ELR (cell line): ENCODE measurements around the gene PLCH2.
"Not testable (repeated sequence)": the region's sequence is repeated elsewhere in the genome, so short reads cannot be mapped to it uniquely, and the experiment has no call there.

ENCODE experiments used
- DNase-seq: peaks from one replicate; pipeline ENCODE4 v3.0.0-alpha.2; 2015; ENCODE audit warnings: low read depth

Gene PLCH2

DNA sequence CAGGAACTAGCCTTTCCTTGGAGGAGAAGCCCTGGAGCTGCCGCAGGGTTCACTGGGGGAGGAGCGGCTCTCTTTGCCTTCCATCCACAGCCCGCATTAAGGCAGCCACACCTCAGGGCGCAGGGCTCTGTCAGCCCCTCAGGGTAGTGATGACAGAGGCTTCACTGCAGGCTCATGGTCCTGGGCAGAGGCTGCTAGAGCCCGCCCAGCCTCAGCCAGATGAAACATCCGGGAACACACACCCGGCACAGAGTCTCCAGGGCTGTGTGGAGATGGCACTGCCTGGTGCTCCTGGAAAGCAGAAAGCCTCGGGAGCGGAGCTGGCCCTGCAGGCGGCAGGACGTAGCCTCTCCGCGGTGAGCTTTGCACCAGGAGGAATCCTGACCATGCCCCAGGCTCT is 34.3 kb upstream of the PLCH2 start:
- peak; percentile 18 for DNase-seq

DNA sequence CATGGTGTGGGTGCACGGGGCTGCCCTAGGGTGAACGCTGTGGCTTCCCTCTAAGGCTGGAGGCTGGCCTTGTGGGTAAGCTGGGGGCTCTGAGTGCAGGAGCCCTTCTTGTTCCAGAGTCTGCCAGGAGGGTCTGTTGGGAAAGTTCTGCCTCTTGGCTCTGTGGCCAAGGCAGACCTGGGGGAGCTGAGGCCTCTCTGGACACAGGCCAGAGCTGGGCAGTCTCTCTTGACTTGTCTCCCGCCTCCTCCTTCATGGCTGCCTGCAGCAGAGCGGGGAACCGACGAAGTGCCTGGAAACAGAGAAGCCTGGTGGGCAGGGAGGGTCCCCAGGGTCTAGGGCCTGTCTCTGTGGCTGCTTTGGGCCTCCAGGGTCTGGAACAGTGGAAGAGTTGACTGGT is 33.4 kb upstream of the PLCH2 start:
- DNase-seq: no peak

DNA sequence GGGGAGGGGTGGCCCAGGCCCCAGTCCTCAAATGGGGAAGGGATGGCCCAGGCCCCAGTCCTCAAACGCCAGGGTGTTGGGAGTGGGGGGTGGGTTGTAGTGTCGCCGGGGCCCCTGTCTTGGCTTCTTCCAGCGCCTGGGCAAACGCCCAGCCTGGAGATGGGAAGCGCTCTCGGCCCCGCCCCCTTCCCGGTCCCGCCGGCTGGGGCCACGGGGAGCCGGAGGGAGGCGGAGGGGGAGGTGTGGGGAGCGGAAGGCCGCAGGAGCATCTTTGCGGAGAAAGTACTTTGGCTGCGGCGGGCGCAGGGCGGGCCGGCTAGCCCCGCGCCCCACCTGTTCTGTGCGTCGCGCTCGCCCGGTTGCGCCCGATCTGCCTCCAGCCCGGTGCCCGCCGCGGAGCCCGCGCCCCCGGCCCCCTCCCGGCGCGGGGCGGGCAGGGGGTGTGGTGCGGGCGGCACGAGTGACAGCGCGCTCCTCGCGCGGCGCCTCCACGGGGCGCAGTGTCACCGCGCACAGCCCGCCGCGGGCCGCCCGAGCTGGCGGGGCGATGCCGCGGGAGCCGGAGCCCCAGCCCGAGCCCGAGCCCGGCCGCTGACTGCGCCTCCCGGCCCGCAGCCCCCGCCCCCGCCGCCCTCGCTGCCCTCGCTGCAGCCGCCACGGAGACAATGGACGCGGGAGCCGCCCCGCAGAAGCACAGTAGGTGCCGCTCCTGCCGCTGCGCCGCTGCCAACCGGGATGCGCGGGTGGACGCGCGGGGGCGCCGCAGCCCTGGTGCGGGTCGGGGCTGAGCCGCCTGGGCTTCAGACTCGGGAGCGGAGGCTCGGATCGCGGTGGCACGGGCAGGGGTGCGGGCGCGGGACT is 32.6 kb upstream of the PLCH2 start:
- peak; percentile 25 for DNase-seq

DNA sequence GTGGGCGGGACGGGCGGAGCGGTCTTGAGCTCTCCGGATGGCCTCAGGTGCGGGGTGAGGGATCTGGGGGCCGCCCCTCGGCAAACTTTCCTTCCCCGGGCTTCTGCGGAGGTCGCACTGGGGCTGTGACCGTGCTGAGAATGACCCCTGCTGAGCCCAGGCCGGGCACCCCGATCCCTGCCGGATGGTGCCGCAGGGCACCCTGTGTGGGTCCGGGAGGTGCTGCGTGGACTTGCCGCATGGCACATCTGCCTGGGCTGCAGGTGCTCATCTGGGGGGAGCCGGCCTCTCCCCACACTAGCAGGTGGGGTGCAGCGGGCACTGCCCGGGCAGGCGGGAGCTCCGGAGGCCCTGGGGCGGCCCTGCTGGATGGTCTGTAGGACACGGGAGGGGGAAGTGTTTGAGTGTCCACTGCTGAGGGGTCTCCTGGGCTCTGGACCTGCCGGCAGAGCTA is 31.9 kb upstream of the PLCH2 start:
- no peak for DNase-seq

DNA sequence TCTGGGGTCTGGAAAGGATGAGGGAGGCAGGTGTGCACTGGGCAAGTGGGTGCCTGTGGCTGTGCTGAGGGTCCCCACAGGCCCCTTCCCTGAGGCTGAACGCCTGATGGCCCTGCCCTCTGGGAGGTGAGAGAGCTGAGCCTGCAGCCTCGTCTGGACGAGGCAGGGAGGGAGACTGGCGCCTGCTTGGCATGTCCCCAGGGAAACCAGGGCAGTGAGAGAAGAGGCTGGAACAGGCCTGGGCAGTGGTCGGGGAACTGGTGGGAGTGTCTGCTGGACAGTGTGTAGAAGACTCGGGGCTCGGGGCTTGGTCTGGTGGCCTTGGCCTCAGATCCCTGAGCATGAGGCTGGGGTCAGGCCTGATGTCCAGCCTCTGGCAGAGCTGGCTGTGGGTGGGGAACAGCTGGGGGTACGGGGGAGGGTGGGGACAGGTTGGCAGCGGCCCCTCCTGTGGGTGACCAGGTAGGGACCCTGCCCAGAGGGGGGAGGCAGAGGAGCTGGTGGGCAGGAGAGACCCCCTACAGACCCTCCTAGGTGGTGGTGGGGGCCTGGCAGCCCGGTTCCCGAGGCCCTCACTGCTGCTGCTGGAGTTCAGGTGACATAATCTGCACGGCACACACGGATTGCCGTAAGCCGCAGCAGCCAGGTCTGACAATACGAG is 30.8 kb upstream of the PLCH2 start:
- no peak for DNase-seq

DNA sequence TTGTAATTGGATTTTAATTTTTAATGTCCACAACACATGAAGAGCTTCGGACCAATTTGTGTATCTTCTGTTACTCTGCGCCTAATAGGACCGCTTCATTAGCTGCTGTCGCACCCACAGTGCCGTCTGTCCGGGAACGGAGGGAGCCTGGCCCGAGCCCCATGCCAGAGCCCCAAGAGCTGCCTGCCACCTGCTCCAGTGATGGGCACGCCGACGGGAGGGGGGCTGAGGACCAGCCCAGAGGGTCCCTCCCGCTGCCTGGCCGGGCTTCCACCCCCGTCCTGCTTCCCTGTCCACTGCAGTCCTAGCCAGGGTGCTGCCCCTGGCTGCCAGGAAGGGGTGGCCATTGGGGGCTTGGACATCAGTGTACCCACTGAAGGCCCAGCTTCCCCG is 30.3 kb upstream of the PLCH2 start:
- no peak for DNase-seq

DNA sequence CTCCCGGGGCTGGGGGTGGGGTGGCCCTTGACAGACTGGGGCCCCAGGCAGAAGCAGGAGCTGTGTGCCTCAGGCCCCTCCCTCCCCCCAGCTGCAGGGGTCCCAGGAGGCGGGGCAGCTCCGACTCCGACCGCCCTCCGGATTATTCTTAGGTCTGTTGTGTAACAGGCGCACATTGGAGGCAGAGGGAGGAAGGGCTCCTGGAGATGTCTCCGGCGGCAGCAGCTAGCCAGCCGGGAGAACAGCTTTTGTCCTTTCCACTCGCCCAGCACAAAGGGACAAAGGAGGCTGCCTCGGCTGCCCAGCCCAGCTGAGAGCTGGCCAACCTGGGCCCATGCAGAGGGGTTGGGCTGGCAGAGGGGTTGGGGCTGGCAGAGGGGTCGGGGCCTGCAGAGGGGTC is 29.7 kb upstream of the PLCH2 start:
- DNase-seq: no peak

DNA sequence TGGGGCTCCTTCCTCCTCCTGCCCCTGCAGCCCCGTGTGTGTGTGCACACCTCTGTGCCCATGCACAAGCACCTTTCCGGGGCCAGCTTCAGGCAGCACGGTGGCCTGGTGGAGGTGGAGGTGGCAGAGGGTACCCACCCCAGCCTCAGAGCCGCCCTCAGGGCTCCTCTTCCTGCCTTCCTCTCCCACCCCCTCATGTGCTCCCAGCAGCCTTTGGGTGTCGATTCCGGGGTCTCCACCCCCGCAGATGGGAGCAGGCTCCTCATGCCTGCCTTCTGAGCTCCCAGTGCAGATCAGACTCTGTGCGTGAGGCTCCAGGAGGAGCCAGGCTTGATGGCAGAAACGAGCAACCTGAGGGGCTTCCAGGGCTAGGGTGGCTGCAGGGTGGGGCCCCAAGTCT is 29.2 kb upstream of the PLCH2 start:
- DNase-seq: no peak

DNA sequence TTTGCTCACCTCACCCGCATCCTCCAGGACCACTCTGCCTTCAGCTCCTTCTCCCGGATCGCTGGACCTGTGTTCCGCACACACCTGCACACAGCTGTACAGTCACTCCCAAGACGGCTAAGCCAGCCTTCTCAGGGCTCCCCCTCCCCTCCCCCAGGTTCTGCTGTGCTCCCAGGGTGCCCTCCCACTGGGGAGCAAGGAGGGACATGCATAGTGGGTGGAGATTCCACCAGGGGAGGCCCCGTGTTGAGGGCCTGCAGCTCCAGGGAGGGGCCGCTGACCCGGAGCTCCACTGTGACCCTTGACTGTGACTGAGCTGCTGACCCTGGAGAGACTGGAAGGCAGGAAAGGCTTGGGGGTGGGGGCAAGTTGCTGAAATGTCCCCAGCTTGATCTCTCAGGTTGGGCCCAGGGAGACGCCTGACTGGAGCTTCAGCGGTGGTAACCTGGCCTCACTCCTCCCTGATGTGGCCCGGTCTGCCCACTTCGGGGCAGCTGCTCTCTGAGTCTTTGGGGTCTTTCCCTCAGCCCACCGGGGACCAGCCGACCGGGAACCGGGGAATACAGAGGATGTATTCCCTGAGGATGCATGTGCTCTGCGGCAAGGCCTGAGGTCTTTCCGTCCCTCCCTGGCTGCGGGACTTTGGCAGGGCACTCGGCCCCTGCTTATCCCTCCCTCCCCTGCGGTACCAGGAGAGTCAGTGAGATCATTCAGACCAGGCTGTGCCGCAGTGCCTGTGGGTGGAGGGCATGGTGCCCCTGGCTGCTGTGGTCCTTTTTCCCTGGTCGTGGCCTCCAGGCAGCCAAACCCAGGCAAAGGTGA is 28.6 kb upstream of the PLCH2 start:
- no peak for DNase-seq

DNA sequence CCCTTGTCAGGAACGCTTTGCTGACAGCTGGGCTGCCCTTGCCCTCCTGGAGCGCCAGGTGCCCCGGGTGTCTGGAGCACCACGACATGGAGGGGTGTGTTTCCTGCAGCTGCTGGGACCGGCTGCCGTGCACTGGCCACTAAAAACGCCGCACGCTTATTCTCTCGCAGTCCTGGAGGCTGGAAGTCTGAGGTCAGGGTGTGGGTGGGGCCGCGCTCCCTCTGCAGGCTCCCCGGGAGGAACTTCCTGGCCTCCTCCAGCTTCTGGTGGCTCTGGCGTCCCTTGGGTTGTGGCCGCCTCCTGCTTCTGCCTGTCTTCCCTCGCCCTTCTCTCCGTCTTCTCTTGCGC is 28.0 kb upstream of the PLCH2 start:
- no peak for DNase-seq

DNA sequence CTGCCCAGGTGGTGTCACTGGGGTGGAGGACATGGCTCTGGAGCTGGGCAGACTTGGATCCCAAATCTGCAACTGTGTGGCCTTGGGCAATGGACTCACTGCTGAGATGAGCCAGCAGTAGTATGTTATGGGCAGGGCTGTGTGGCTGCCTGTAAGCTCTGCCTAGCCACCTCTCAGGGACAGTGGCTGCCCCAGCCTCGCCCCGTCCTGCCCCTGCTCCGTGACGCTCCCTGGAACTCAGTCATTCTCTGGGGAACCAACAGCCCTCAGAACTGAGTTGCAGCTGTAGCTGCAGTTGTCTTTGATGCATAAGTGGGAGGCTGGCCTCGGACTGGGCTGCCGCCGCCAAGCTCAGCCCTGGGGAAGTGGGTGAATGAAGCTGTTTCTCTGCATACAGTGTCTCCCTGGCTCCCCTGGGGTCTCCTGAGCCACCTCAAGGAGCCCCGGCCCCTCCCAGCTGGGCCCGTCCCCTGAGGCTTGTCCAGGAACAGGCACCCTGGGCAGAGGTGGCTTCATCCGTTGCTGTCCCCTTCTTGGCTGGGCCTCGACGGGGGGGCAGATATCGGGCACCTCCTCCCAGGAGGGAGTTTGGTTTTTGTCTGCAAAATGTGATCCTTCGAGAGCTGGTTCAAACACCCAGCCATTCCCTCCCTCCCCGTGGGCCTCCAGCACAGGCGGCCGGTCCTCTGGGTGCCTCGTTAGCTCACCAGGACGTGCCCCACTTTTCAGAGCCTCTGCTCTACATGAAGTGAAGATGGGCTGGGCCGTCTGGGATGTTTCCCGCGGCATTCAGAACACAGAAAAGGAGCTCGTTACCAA is 26.2 kb upstream of the PLCH2 start:
- DNase-seq: no peak

DNA sequence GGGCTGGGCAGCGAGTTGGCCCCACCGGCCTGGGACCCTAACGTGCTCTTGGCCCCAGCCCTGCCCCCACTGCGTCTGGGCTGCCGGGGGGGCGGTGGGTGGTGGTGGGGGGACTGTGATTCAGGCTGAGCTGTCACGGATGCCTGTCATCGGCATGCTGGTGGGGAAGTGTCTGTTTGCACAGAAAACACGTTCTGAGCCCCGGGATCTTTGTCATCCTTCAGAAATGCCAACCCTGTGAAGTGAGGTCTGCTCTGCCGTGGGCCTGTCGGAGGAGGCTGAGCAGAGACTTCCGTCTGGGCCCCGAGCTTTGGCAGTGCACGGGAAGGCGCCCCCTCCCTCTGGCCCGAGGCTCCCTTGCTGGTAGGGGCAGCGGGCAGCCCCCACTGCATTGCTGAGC is 24.3 kb upstream of the PLCH2 start:
- peak; percentile 97 for DNase-seq

DNA sequence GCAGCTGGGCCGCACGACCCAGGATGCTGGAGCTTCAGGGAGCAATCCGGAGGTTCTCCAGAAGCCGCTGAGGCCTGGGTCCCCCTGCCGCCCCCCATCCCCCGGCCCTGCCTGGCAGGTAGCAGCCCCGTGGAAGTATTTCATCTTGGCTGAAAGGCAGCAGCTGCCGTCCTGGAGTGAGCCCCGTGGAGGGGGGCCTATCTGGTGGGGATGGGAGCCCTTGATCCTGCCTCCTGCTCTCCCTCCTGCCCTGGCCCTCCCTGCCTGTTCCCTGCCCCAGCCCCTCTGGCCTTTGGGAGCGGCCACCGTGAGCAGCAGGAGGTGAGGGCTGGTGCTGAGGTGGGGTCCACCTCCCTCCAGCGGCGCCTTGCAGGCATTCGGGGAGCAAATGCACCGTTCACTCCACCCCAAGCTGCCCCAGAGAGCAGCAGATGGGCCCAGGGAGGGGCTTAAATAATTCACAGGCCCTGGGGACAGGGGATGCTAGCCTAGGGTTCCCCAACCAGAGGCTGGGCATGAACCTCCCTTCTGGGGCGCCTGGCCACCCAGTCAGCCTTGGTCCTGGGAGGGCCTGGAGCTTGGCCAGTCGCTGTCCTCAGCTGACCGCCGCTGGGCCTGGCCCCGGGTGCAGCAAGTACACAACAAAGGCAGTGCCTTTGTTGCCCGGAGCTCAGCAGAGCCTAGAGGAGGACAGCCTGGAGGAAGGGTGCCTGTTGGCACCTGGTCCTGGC is 23.7 kb upstream of the PLCH2 start:
- DNase-seq: no peak

DNA sequence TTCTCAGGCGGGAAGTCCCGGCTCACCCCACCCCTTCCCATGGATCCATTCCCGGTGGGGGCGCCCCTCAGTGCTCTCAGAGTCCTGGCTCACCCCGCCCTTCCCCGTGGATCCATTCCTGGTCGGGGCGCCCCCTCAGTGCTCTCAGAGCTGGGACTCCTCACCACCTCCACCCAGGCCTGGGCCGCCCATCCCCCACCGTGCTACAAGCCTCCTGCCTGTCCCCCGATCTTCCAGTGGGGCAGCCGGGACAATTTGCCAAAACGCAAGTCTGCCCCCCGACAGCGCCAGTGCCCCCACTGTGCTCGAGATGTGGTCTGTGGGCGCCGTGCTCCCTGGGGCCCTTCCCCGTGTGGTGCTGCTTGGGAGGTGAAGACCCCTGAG is 23.2 kb upstream of the PLCH2 start:
- no peak for DNase-seq

DNA sequence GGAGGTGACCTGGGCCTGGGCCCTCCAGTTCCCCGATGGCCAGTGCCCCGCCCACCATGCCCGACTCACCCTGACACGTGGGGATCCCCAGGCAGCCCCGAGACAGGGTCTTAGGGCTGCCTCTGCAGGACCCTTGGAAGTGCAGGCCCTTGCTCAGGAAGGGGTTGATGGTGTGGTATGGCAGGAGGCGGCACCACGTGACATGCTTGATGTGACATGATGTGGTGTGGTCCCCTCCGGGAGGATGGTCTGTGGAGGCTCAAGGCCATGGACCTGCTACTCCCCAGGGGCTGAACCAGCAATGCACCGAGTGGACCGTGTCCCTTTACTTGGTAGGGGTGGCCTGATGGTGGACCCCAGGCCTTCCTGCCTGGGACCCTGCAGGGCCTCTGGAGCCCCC is 21.9 kb upstream of the PLCH2 start:
- no peak for DNase-seq

DNA sequence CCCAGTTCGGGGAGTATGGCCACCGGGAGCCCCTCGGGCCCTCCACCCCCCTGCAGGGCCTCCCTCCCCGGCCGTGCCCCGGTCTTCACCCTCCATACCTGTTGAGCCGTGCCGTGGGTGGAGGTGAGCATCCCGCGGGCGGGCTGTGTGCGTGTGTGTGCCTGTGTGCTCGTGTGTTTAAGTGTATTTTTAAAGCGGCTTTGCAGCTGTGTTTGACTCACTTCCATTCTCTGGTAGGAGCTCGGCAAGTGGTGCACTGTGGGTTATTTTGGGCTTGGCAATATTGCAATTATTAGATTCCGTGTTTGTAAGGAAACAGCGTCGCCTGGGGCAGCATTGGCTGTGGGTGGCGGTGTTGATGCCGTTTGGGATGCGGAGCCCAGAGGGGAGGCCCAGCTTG is 20.3 kb upstream of the PLCH2 start:
- no peak for DNase-seq

DNA sequence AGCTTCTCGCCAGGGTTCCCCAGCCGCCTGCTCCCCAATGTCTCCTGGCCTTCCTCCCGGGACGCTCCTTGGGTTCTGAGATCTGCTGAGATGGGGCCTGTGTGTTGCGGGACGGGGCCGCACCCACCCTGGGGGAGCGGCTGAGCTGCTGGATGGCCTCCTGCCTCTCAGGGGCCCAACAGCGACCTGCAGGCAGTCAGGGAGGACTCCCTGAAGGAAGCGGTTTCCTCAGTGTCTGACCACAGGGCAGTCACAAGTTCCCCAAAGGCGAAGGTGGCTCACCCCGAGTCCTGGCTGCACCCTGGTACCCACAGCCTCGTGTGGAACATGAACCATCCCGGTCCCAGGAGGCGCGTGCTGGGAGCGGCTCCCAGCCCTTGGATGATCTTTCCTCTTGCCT is 18.6 kb upstream of the PLCH2 start:
- DNase-seq: no peak

DNA sequence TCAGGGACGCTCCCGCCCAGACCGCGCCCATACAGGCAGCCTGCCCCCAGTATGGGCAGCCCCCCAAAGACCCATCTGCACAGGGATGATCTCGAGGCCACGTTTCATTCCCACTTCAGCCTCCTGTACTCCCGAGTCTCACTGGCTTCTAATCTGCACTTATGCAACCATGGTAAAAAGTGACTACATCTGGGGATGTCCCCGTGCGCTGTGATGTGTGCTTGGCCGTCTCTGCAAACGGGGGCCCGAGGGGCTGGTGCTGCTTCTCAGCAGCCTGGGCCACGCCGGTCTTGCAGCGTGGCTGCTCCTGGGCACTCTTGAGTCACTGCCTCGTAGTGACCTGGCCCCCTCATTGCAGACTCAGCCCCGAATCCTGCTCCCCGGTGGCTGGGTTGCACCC is 17.4 kb upstream of the PLCH2 start:
- DNase-seq: no peak

DNA sequence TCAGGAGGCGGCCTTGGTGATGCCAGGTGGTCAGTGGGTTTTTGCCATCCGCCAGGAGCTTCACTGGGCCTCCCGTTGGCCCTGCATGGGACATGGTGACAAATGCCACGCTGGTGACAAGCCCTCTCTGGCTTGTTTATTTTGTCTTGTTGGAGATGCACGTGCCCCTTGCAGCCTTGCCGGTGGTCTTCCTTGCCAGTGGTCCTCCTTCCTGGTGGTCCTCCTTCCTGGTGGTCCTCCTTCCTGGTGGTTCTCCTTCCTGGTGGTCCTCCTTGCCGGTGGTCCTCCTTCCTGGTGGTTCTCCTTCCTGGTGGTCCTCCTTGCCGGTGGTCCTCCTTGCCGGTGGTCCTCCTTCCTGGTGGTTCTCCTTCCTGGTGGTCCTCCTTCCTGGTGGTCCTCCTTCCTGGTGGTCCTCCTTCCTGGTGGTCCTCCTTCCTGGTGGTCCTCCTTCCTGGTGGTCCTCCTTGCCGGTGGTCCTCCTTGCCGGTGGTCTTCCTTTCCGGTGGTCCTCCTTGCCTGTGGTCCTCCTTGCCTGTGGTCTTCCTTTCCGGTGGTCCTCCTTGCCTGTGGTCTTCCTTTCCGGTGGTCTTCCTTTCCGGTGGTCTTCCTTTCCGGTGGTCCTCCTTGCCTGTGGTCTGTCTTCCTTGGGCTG is 16.9 kb upstream of the PLCH2 start:
- DNase-seq: not testable (repeated sequence)

DNA sequence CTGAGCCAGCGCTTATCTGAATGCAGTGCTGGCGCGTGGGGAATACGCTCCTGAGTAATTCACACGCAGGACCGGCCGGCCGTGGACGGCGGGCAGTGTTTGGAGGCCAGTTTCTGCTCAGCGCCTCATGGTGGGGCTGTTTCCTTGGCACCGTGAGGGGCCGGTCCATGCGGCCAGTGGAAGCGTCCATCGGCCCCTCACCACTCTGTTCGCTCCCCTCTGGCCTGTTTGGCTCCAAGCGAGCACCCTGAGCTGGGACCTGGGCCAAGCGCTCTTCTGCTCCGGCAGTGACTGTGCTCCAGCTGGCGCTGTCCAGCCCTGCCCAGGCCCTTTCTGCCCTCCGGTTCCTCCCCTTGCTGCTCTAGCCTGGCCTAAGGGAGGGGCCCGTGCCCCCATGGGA is 16.3 kb upstream of the PLCH2 start:
- DNase-seq: peak; percentile 51

DNA sequence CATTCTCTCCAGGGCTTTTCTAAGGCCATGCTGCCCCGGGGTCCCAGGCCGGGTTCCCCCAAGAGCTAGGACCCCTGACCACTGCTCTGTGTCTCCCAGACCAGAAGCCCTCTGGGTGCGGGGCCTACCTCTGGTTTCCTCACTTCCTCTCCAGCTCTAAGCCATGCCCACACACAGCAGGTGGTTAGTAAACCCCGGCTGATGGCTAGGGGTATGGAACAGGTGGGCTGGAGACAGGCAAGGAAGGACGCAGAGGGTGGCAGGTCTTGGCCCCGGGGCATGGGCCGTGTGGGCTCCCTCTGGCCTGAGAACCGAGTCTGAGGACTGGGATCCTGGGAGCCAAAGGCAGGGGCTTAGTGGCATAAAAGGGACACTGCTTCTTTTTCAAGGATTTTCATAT is 15.9 kb upstream of the PLCH2 start:
- DNase-seq: no peak
